Stimulated activated CD4-positive, alpha-beta T cell treated with anti-CD3 and anti-CD28 coated beads, TNF-alpha, amount 100 ng/mL, for 4 hours (primary cell): Measurements from ENCODE around the gene UBXN6.

ENCODE experiments used
- DNase-seq, 3 experiments: peaks; one replicate each; pipeline ENCODE4 v3.0.0-alpha.2; 2020; ENCODE audit warnings: low read depth in 3 of 3

UBXN6 gene

GRCh38 chr19:4493929-4494690 is 36.5 kb upstream of the UBXN6 start:
- no peak for DNase-seq

DNA sequence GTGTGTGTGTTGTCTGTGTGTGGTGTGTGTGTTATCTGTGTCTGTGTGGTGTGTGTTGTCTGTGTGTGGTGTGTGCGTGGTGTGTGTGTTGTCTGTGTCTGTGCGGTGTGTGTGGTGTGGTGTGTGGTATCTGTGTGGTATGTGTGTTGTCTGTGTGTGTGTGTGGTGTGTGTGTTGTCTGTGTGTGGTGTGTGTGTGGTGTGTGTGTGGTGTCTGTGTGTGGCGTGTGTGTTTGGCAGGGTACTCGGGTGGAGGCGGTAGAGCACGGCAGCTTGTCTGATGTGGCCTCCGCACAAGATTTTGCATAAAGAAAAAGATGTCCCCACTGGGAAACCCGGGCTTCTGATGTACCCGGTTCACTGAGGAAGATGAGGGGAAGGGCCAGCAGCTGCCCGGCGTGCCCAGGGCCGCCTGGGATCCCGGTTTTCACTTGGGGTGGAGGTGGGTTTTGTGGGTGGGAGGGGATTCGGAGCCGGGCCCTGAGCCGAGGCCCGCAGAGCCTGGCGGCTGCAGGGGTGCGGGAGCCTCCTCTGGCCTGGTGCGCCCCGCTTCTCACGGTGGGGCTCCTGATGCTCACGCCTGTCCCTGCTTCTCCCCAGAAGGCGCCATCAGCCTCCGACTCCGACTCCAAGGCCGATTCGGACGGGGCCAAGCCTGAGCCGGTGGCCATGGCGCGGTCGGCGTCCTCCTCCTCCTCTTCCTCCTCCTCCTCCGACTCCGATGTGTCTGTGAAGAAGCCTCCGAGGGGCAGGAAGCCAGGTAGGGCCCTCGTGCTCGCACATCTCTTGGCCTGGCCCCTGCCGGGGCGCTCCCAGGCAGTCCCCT is 35.7 kb upstream of the UBXN6 start:
- DNase-seq = no peak

GRCh38 chr19:4492337-4493103 is 34.9 kb upstream of the UBXN6 start:
- no peak for DNase-seq

DNA sequence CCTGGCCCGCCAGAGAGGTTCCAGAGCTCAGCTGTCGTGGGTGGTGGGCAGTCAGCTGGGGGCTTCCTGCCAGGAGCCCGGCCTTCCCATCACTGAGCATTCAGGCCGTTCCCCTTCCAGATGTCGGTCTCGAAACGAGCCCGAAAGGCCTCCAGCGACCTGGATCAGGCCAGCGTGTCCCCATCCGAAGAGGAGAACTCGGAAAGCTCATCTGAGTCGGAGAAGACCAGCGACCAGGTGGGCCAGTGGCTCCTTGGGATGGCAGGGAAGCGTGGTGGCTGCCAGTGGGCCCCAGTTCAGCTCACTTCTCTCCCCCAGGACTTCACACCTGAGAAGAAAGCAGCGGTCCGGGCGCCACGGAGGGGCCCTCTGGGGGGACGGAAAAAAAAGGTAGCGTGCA is 33.9 kb upstream of the UBXN6 start:
- DNase-seq = no peak

- no peak for DNase-seq
Observed at GRCh38 chr19:4488496-4488895, 30.9 kb upstream of the UBXN6 start.

- no peak for DNase-seq
Observed at GRCh38 chr19:4487572-4487971, 30.0 kb upstream of the UBXN6 start.

- no peak for DNase-seq
Observed at GRCh38 chr19:4483385-4483784, 25.8 kb upstream of the UBXN6 start.

GRCh38 chr19:4482721-4483364 is 25.2 kb upstream of the UBXN6 start:
- DNase-seq = no peak

- DNase-seq = no peak
Observed at GRCh38 chr19:4477034-4477801, 19.6 kb upstream of the UBXN6 start.

DNA sequence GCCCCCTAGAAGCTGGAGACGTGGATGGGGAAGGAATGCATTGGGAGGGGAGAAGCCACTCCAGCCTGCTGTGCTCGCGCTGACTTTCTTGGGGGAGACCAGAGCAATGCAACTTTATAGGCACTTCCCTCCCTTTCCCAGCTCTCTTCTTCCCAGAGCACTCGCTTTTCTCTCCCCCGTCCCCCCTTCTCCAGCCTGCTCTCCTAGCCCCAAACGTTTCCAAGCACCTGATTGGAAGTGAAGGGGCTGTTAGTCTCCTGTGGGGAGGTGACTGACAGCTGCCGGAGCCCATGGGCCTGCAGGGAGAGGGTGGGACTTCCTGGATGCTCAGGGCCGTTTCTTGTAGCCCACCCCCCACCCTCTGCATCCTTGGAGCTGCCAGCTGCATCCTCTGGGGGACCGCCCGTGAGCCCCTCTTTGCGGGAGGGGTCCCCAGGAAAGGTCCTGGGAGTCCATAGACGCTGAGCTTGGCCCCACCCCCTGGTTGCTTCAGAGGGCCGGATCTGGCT is 17.0 kb upstream of the UBXN6 start:
- DNase-seq = no peak

DNA sequence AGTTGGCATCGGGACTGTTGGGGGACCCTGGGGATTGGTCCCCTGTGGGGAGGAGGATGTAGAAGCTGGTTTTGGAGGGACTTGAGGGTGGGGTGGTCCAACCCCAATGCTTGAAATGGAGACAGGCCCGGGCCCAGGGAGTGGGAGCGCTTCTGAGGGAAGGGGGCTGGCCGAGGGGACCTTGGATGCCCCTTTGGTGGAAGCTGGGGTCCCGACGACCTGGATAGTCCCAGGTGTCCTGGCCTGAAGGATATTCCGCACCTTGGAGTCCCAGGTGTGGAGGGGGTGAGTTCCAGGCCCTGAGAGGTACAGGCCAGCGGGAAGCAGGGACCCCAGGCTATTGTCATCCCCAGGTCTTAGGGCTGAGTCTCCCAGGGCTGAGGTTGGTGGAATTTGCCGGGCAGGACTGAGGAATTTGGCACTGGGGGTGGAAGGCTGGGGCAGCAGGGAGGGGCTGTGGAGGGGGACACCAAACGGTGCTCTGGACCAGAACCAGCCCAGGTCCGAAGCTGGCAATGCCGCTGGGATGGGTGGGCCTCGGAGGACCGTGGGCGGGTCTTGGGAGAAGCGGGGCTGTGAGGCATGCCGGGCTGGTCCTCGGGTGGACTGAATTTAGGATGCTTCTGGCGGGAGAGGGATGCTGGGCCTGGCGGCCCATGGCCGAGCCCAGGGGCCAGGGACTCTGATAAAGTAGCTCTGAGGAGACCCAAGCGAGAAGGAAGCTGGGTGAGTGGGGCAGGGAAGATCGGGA is 16.3 kb upstream of the UBXN6 start:
- no peak for DNase-seq

DNA sequence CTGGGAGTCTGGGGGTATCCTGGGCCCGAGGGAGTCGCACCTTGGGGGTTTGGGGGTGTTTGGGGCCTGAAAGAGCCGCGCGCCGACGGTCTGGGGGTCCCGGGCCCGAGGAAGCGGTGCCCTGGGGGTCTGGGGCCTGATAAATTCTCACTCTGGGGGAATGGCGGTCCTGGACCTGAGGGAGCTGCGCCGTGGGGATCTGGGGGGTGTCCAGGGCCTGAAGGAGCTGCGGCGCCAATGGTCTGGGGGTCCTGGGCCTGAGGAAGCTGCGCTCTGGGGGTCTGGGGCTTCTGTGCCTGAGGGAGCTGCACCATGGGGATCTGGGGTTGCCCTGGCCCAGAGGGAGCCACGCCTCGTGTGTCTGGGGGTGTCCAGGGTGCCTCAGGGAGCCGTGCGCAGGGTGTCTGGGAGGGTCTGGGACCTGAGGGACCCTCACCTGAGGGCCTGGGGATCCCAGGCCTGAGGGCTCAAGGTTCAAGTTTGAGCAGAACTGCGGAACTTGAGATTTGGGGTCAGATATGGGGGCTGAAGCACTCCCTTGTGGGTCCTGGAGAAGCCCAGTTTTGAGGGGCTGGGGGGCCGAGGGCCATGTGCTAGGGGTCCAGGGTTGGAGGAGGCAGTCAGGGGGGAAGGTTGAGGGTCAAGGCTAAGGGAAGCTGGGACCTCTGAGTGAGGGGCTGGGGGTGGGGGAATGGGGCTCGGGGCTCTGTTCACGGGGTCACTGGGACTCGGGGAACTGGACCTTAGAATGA is 15.6 kb upstream of the UBXN6 start:
- DNase-seq = no peak

- peak in 1 of 3 experiments; percentile 89 for DNase-seq
Observed at GRCh38 chr19:4472174-4472974, 14.8 kb upstream of the UBXN6 start, which contains the start of gene HDGFL2. Gene HDGFL2 (plus strand): TSS chr19:4472297. CDS start chr19:4472351, 54 bp downstream.

DNA sequence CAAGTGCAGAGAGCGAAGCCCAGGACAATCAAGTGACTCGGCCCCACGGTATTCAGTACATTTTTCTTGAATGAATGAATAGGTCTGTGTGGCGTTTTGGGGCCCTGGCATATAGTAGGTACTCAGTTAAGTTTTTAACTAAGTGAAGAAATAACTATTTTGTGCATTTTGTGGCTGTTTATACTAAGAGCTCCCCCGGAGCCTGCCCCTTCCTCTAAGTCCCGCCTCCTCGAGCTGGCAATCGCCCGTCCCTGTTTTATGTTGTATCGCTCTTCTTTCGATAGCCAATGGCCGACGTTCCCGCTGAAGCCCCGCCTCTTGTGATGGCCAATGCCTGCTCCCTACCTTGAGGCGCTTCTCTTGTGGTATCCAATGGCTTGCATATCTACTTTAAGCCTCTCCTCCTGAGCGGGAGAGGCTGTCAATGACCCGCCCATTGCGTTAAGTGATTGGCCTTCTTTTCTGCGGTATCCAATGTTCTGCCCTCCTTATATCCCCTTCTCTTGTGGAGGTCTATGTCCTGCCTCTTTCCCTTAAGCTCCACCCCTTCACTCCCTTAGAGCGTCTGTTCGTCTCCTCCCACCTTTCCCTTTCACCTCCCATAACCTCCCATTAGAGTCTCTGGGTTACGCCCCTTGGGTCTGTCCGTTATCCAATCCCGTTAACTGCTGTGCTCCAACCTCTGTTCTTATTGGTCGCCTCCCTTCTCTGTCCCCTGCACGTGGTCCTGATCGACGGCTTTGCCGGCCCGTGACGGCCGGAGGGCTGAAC is 14.0 kb upstream of the UBXN6 start:
- peak; percentile 81 to 95 (median 94) for DNase-seq

DNA sequence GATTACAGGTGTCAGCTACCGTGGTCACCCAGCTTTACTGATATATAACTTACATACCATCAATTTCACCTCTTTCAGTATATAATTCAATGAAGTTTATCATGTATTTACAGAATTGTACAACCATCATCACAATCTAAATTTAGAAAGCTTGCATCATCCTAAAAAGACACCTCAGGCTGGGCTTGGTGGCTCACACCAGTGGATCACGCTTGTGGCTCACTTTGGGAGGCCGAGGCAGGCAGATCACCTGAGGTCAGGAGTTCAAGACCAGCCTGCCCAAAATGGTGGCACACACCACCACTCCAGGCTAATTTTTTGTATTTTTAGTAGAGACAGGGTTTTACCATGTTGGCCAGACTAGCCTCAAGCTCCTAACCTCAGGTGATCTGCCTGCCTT is 10.2 kb upstream of the UBXN6 start:
- no peak for DNase-seq

GRCh38 chr19:4464815-4465581 is 7.4 kb upstream of the UBXN6 start:
- DNase-seq = no peak
